ENCODE measurements around the gene SORCS1. TPM values are rescaled to one million over a fixed set of nuclear protein-coding genes. Genes with fewer than 3 reads are reported as not detected.

The SORCS1 gene
- total RNA-seq, 6 experiments from 2014 or later = 0.04 to 0.16 (median 0.09) TPM; not detected in 2

DNA sequence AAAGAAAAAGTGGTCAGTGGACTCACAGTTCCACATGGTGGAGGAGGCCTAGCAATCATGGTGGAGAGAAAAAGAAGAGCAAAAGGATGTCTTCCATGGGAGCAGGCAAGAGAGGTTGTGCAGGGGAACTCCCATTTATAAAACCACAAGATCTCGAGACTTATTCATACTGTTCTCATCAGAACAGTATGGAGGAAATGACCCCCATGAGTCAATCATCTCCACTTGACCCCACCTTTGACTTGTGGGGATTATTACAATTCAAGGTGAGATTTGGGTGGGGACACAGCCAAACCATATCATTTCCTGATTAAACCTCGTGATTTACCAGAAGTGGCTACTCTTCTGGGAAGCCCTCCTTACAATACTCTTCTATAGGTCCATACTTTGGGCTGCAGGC is 160.1 kb downstream of the SORCS1 start:
- TF ChIP-seq, protein P1, sequence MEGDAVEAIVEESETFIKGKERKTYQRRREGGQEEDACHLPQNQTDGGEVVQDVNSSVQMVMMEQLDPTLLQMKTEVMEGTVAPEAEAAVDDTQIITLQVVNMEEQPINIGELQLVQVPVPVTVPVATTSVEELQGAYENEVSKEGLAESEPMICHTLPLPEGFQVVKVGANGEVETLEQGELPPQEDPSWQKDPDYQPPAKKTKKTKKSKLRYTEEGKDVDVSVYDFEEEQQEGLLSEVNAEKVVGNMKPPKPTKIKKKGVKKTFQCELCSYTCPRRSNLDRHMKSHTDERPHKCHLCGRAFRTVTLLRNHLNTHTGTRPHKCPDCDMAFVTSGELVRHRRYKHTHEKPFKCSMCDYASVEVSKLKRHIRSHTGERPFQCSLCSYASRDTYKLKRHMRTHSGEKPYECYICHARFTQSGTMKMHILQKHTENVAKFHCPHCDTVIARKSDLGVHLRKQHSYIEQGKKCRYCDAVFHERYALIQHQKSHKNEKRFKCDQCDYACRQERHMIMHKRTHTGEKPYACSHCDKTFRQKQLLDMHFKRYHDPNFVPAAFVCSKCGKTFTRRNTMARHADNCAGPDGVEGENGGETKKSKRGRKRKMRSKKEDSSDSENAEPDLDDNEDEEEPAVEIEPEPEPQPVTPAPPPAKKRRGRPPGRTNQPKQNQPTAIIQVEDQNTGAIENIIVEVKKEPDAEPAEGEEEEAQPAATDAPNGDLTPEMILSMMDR (IDR thresholded peaks at IDR 0.05) = no peak
- no peak for TF ChIP-seq POLR2A (IDR thresholded peaks at IDR 0.05)
- WGBS (ENCODE audit: insufficient coverage, low coverage, low lambda C conversion rate, missing lambda C conversion rate) = 83% methylated on average over 1 of the region's 2 CpGs
- intact Hi-C loops (cut with DNase I) = no loop called here
- Histone ChIP-seq H3K27ac (no peak overlapping the region), H3K4me3 (no peak overlapping the region), H3K9me3 (no peaks in the 10 kb centered on the region), H3K27me3 (no peaks in the 10 kb centered on the region), H3K36me3 (no peaks in the 10 kb centered on the region), H3K4me1 (no peaks in the 10 kb centered on the region)
- ATAC-seq (no peak), DNase-seq (no peak)

DNA sequence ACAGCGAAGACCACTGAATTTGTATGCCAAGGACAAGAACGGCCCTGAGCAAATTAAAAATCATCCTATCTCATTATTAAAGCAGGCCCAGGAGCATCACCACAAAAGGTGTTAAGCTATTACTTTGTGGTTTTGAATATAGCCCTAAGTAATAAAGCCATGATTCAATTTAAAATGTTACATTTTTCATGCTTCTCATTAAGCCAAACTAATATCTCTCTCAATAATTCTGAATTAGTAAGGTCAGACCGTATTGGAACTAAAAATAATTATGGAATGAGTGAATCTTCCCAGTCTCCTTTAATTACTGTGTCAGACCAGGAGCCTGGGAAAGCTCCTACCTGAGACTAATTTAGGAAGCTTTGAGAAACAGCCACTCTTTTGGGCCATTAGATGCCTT is 162.4 kb downstream of the SORCS1 start:
- no peaks in the 10 kb centered on the region for H3K36me3 ChIP-seq
- ATAC-seq (no peak), DNase-seq (no peak)
- TF ChIP-seq POLR2A (IDR thresholded peaks at IDR 0.05) = no peak
- TF ChIP-seq, protein P1 (IDR thresholded peaks at IDR 0.05) = no peak
- no peak overlapping the region for H3K4me3 ChIP-seq
- H3K9me3 ChIP-seq = no peaks in the 10 kb centered on the region
- no peaks in the 10 kb centered on the region for H3K27me3 ChIP-seq
- no peak overlapping the region for H3K27ac ChIP-seq
- intact Hi-C loops (cut with DNase I) = no loop called here
- WGBS (ENCODE audit: insufficient coverage, low coverage, low lambda C conversion rate, missing lambda C conversion rate) = 81% methylated on average over 3 of the region's 3 CpGs
- H3K4me1 ChIP-seq = no peaks in the 10 kb centered on the region

DNA sequence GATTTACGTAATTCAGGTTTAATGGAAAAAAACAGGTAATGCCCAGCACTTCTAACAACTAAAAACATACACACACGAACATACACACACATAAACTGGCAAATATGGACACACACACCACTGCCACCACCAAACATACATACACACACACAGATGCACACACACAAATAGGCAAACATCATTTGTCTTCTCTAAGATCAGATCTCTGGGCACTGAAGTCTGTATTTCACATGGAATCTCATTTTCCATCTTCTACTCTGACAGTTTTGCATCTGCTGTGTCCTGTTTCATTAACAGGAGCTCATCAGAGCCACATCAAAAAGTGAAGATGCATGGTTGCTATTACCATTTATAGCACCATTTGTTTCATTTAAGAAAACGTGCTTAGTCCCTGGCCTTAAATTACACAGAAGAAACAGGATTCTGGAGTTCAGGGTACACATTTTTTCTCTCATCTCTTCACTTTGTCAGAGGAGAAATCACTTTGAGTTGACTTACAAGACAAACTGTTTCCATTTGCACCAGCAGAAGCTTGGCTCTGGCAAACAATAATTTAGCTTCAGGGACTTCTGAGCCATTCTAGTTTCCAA is 165.3 kb downstream of the SORCS1 start:
- H3K27ac ChIP-seq = no peak overlapping the region
- H3K36me3 ChIP-seq = no peaks in the 10 kb centered on the region
- no peak for DNase-seq
- ATAC-seq = no peak
- no peaks in the 10 kb centered on the region for H3K9me3 ChIP-seq
- TF ChIP-seq, protein P1 (IDR thresholded peaks at IDR 0.05) = no peak
- TF ChIP-seq POLR2A (IDR thresholded peaks at IDR 0.05) = no peak
- WGBS (ENCODE audit: insufficient coverage, low coverage, low lambda C conversion rate, missing lambda C conversion rate) = 66% methylated on average over 3 of the region's 3 CpGs
- H3K4me1 ChIP-seq = no peaks in the 10 kb centered on the region
- H3K4me3 ChIP-seq = no peak overlapping the region
- intact Hi-C loops (cut with DNase I) = no loop called here
- no peaks in the 10 kb centered on the region for H3K27me3 ChIP-seq

DNA sequence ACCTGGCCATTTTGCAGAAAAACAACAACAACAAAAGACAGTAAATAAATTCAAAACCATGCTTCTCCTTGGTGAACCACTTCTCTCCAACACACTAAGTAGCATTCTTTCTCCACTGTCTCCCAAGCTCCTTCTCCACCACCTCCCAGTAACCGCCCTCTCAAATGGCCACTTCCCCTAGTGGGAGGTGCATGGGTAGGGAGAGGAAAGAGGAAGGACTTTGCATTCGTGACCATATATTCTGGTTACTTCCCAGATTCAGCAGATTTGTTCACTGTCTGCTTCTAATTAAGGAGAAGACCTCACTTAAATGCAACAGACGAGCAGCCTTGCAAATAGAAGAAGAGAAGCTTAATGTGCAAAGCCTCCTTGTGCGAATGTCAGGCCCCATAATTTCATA is 166.8 kb downstream of the SORCS1 start:
- no peaks in the 10 kb centered on the region for H3K4me1 ChIP-seq
- WGBS (ENCODE audit: insufficient coverage, low coverage, low lambda C conversion rate, missing lambda C conversion rate) = 69% methylated on average over 4 of the region's 4 CpGs
- no peak overlapping the region for H3K27ac ChIP-seq
- TF ChIP-seq POLR2A (IDR thresholded peaks at IDR 0.05) = no peak
- TF ChIP-seq, protein P1 (IDR thresholded peaks at IDR 0.05) = no peak
- intact Hi-C loops (cut with DNase I) = no loop called here
- H3K27me3 ChIP-seq = no peaks in the 10 kb centered on the region
- ATAC-seq (peak; percentile 53 to 70 (median 58)), DNase-seq (no peak)
- no peak overlapping the region for H3K4me3 ChIP-seq
- no peaks in the 10 kb centered on the region for H3K9me3 ChIP-seq
- no peaks in the 10 kb centered on the region for H3K36me3 ChIP-seq

DNA sequence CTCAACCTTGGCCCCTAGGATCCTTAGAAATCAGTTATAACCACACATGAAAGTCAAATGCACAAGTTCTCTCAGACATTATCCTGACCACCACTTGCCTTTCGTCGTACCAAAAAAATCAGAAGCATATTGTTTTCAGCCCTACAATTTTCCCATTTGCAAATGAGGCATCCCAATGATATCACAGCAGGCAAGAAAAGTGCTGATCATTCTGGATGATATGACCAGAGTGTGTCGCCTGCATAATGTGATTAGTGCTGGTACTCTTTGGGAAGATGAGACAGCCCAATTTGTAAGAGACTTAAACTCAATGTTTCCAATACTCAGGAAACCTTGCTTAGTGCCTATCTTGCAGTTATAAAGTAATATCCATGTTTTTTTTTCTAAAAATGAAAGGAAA is 168.0 kb downstream of the SORCS1 start:
- ATAC-seq (no peak), DNase-seq (no peak)
- no peak overlapping the region for H3K4me3 ChIP-seq
- intact Hi-C loops (cut with DNase I) = no loop called here
- no peak overlapping the region for H3K27ac ChIP-seq
- no peaks in the 10 kb centered on the region for H3K27me3 ChIP-seq
- no peaks in the 10 kb centered on the region for H3K9me3 ChIP-seq
- no peak for TF ChIP-seq POLR2A (IDR thresholded peaks at IDR 0.05)
- TF ChIP-seq, protein P1 (IDR thresholded peaks at IDR 0.05) = no peak
- no peaks in the 10 kb centered on the region for H3K36me3 ChIP-seq
- no peaks in the 10 kb centered on the region for H3K4me1 ChIP-seq
- 87% methylated on average over 3 of the region's 3 CpGs for WGBS (ENCODE audit: insufficient coverage, low coverage, low lambda C conversion rate, missing lambda C conversion rate)

Measured in right lobe of liver (tissue), 6 donors.